DMS114 treated with DMSO at 0.1 percent for 48 hours (cell line): ENCODE measurements around the gene PCSK7.

Experiments
- DNase-seq: peaks from one replicate; lab custom pipeline; 2025; ENCODE audit not compliant: unreplicated experiment; lab: John Stamatoyannopoulos, UW

Gene PCSK7

DNA sequence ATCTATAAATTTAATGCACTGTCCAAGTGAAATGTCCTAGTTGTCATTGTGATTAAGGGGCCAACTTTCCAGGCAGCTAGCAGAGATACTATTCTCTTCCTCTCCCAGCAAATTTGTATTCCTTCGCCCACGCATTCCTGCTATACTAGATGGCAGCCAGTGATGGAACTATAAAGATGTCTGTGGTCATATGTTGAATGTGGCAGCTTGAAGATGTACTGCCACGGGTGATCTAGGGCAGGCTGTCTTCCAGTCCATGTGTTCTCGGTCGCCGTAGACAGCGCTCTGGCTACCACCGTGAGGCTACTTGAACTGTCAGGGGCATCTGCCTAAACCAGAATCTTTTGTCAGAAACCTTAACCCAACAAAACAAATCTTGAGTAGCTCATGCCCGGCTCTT lies 61.7 kb downstream of the PCSK7 start:
- no peak for DNase-seq

DNA sequence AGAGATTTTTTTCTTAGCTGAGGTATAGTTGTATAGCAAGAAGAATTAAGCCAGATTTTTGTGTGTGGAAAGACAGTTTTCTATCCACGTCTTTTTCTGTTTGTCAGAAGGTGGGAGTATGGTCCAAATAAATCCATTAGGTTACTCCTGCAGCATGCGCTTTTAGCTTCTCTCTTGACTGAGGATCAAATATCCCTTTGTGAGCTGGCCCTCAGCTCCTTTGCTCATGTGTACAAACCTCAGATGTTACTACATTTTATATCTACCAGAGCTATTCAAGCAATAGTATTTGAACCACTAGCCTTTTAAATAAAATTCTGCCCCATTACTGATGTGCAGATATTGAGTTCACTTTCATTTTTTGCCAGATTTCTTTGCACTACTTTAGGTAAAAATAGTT lies 62.1 kb downstream of the PCSK7 start:
- DNase-seq = no peak

GRCh38 chr11:117166491-117166890 lies 65.4 kb downstream of the PCSK7 start:
- DNase-seq = no peak

GRCh38 chr11:117160826-117161225 lies 71.0 kb downstream of the PCSK7 start:
- no peak for DNase-seq

DNA sequence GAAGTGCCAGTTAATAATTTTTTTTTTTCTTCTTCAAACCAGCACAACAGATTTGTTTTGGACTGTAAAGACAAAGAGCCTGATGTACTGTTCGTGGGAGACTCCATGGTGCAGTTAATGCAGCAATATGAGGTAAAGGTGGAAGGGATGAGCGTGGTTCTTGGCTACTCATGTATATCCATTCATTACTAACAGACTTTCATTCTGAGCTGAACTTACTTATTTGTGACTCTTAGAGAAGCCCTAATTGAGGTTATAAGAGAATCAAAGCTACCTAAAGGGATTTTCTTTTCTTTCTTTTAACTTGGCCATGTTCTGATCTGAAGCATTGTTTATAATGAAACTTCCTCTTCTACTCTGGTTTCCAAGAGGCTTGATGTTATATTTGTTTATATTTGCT lies 72.0 kb downstream of the PCSK7 start:
- DNase-seq = no peak

DNA sequence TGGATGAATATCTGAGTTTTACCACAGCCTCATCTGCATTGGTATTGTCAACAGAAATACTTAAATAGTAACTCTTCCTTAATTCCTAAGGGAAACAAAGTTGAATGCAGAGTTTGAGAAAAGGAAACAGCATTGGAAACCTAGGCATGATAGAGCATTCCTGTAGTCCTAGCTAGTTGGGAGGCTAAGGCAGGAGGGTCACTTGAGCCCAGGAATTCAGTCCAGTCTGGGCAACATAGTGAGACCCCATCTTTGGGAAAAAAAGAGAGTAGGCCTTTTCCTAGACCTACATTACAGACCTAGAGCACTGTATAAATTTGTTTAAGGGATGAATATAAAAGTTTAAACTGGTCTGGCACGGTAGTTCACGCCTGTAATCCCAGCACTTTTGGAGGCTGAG lies 74.4 kb downstream of the PCSK7 start:
- no peak for DNase-seq

DNA sequence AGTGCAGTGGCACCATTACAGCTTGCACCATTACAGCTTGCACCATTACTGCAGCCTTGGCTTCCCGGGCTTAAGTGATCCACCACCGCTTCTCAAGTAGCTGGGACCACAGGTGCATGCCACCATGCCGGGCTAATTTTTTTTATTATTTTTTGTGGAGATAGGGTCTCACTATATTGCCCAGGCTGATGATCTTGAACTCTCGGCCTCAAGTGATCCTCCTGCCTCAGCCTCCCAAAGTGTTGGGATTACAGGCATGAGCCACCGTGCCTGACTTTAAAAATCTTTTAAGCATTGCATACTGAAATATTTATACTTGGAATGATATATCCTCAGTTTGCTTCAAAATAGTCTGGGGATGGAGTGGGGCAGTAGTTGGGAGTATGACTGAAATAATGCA lies 77.4 kb downstream of the PCSK7 start:
- no peak for DNase-seq
